Measurements from ENCODE around the gene MSRB3.

Gene MSRB3

DNA sequence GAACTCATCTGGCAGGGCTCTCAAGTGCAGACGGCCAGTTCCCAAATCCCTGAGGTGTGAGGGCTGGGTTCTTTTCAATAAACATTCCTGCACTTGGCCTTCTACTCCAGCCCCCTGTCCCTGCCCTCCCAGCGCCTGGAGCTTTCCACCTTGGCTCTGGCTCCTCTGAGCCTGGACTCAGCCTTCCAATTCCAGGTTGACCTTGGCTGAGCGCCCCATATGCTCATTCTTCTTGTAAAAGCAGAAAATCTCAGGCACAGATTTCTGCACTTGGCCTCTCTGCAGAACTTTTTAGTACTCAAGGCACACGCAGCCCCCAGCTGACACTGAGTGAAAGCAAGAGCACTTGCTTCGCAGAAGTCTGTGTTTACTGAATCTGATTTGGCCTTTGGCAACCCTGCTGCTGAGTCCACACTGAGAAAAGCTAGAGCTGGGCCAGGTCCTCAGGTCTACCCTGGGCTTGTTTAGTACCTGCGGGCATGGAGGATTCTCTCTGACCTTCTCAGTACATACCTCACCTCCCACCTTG lies 222.7 kb downstream of the MSRB3 start:
- no peak for DNase-seq

DNA sequence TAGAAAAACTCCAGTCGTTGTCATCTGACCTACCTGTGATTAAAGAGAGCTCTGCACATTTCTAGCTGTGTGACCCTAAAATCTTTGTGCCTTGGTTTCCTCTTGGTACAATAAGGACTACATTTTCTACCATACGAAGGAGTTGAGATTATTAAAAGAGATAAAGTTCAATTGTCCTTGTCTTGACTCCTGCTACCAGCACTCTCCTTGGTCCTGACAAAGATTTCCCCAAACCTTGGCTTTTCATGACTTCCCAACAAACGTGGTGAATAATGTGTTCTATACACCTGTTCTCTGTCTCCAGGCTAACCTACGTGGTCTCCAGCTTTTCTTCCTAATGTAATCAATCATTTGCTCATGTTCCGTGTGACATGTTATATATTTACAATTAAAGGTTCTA lies 223.5 kb downstream of the MSRB3 start:
- DNase-seq, result no peak

- DNase-seq, result no peak
These were observed 225.9 kb downstream of the MSRB3 start for GRCh38 chr12:65504417-65504816.

DNA sequence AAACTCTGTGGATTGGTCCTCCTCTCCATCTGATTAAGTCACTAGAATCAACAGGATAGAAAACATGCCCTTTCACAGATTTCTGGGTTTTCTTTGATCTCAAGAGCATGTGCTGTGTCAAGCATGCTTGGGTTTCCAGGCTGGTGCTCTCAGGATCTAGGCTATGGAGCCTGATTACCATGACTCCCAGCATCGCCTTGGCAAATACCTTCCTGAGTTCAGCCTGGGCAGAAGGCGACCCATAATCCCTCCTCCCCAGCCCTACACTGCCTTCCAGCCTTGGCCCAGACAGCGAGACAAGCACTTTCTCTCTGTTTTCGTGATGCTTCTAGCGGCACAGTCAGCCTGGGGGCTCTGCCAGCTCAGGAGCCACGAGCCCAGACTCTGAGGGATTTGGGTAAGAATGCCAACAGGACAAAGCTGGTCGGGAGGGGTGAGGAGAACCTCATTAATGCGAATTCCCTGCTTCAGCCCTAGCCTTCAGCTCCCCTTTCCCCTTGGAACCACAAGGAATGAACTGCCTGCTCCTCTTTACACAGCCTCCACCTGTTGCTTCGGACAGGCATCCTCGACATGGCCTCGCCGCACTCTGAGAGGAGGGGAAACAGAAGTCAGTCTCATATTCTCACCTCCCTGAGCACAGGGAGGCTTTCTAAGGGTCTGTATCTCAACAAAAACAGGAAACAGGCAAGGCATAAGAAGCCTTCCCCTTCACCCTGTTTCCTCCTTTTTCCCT lies 227.1 kb downstream of the MSRB3 start:
- DNase-seq, result no peak

- DNase-seq, result no peak
These were observed 230.0 kb downstream of the MSRB3 start for GRCh38 chr12:65508276-65509035.

GRCh38 chr12:65510007-65510406 lies 231.5 kb downstream of the MSRB3 start:
- no peak for DNase-seq

GRCh38 chr12:65510584-65511050 lies 232.1 kb downstream of the MSRB3 start:
- DNase-seq, result no peak

DNA sequence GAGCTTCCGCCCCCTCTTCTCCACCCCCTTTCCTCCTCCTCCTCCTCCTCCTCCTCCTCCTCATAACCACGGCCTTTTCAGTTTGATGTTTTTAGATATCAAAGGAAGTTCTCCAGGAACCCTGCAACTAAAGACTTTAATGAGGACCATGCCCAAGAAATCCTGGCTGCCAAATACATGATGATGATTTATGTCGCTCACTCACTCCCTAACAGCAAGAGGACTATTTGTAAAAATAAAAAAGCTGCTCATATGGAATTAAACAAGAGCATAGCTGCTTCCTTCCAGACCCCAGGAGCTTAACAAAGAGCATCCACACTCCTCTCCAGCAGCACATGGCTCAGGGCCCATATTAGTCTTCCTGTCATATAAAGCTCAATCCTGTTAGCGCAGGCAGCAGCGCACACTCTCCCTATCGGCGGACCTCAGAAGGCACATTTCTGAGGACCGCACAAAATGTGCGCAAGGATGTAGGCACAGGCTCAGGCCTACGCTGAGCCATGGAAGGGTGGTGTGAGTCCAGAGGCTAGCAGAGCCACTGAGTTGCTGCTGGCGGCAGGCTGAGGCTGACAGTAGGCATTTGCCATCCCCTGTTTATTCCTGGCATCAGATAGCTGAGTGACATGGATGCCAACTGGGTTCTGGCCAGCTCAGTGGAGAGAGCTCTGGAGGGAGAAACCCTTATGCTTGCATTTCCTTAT lies 232.8 kb downstream of the MSRB3 start:
- no peak for DNase-seq

DNA sequence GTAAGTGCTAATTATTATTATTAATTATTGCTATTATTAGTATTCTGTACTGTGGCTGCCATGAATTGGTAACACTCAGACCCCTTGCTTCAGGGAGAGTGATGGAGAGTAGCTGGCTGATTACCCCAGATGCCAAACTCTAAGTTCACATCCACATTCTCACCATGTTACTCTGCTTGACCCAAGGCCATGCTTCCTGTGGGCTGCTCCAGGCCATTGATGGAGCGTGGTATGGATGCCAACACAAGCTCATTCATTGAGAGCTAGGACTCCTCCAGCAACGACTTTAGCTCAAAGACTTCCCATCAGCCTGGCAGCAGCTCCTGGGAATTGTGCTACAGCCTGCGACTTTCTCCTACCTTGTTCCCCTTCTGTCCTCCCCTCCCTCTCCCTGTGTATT lies 233.4 kb downstream of the MSRB3 start:
- DNase-seq, result no peak
